Subcutaneous preadipocyte (primary cell): ENCODE results near the gene MYBBP1A. TPM values are rescaled to one million over a fixed set of nuclear protein-coding genes. Genes with fewer than 3 reads are reported as not detected.

ENCODE experiments used
- total RNA-seq: library from RNA; depleted of rRNA; stranded (reverse); fragments of >200 nt; gene quantifications from 2 replicates; pipeline ENCODE4 v1.2.3, GENCODE V29; 2012

The MYBBP1A gene
- total RNA-seq, result 87.5 and 108 TPM in 2 replicates

DNA sequence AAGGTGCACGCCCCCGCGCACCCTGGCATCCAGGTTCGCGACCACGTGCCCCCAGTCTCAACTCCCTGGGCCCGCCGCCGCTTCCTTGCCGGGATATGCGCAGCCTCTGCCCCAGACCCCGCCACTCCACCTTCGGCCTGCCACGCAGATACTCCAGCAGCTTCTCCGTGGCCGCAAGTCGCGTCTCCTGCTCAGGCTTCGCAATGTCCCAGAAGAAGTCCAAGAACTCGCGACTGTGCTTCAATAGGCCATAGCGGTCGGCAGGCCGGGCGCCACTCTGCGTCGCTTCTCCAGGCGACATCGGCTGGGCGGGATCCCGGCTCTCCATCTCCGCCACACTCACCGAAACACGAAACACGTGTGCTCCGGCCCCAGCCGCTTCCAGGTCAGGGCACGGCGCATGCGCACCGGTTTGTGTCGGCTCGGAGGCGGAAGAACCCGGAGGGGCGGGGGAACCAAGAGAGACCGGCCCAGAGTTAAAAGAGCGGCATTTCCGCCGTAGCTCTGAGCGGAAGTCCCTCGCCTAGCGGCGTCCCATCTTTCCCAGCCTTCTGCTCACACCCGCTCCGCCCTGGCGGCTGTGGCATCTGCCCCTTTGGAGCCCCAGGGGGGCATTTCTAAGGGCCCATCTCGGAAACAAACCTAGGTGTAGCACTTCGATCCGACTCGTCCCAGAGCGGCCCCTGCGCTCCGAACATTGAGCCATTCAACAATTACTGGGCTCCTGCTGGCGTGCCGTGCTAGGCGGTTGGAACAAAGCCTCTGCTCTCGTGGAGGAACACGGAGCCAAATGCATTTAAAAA is at the start of gene MYBBP1A:
Gene MYBBP1A (minus strand): TSS at position 388 of the 803 bp plus-strand sequence. CDS start 60 bp downstream, at position 328.

GRCh38 chr17:4584101-4584916 is 29.1 kb upstream of the MYBBP1A start, which contains the start of gene SMTNL2:
Gene SMTNL2 (plus strand): TSS chr17:4584529. CDS start chr17:4584606, 77 bp downstream.

DNA sequence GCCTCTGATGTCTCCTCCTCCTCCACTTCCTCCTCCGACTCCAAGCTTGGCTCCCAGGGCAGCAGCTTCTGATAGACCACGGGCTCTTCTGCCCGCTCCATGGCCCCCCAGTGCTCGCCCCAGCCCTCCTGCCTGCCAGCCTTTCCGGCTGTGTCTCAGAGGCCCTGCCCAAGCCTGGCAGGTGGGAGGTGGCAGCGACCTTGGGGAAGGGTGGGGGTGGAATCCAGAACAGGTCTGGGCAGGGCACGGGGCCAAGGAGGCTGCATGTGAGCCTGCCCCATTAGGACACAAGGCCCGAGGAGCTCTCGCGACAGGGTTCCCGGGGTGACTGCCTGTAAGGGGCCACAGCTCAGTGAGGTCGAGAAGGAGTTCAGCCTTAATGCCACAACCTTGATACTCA is 5.2 kb upstream of the MYBBP1A start, which contains the start of gene GGT6:
Gene GGT6 (minus strand): TSS at position 157 of the 400 bp plus-strand sequence. CDS start 56 bp downstream, at position 101.

GRCh38 chr17:4498461-4499397 is 56.5 kb downstream of the MYBBP1A start, which contains the start of gene SPNS2:
Gene SPNS2 (plus strand): TSS chr17:4498881. CDS start chr17:4499048, 167 bp downstream.

Other genes starting within 250 kb of the MYBBP1A start
- gene UBE2G1, start 188.7 kb downstream of the MYBBP1A start, total RNA-seq, result 25.7 and 35.8 TPM in 2 replicates
- not detected in 2 replicates for gene SPNS3, start 121.4 kb downstream of the MYBBP1A start, total RNA-seq
- 0.37 and 0.39 TPM in 2 replicates for gene SPNS2, start 56.5 kb downstream of the MYBBP1A start, total RNA-seq
- not detected in 2 replicates for gene GGT6, start 5.2 kb upstream of the MYBBP1A start, total RNA-seq
- not detected in 2 replicates for gene SMTNL2, start 29.1 kb upstream of the MYBBP1A start, total RNA-seq
- gene ALOX15, start 86.3 kb upstream of the MYBBP1A start, total RNA-seq, result not detected in 2 replicates
- gene PELP1, start 148.8 kb upstream of the MYBBP1A start, total RNA-seq, result 22.8 and 30.1 TPM in 2 replicates
- gene ARRB2, start 155.2 kb upstream of the MYBBP1A start, total RNA-seq, result 9.2 and 16.0 TPM in 2 replicates
- gene MED11, start 176.0 kb upstream of the MYBBP1A start, total RNA-seq, result 13.5 and 16.9 TPM in 2 replicates
- gene ZMYND15, start 184.4 kb upstream of the MYBBP1A start, total RNA-seq, result 0.20 TPM in 1 of 2 replicates, not detected in the other
- gene CXCL16, start 184.5 kb upstream of the MYBBP1A start, total RNA-seq, result 1.6 and 2.6 TPM in 2 replicates
- not detected in 2 replicates for gene TM4SF5, start 216.5 kb upstream of the MYBBP1A start, total RNA-seq
- gene VMO1, start 231.0 kb upstream of the MYBBP1A start, total RNA-seq, result 0.59 TPM in 1 of 2 replicates, not detected in the other
- gene GLTPD2, start 233.6 kb upstream of the MYBBP1A start, total RNA-seq, result 0.37 TPM in 1 of 2 replicates, not detected in the other
- 111 and 116 TPM in 2 replicates for gene PSMB6, start 240.8 kb upstream of the MYBBP1A start, total RNA-seq